A673 (cell line): ENCODE data around the gene ERGIC1. TPM values are rescaled to one million over a fixed set of nuclear protein-coding genes. Genes with fewer than 3 reads are reported as not detected.

Experiments used
- BruUV-seq: library from RNA; stranded (reverse); fragments of 400-500 nt; replicated peaks from 2 replicates; lab custom pipeline; 2021; lab: Mats Ljungman, UMichigan
- CTCF ChIA-PET: fragments of 300-600 bp; sonication (Branson Sonifier 250); formaldehyde crosslinking; loops from one replicate; lab custom pipeline; 2022; ENCODE audit warnings: antibody characterized with exemption; lab: Charles Lee
- POLR2A ChIA-PET: fragments of 300-600 bp; sonication (Branson Sonifier 250); formaldehyde crosslinking; loops from one replicate; lab custom pipeline; 2022; ENCODE audit warnings: antibody characterized with exemption; ENCODE audit not compliant: low non-redundant PET; lab: Charles Lee
- DNase-seq: peaks from one replicate; pipeline ENCODE4 v3.0.0-alpha.2; 2015; ENCODE audit warnings: low spot score
- H3K27ac ChIP-seq: fragments of 200-600 bp; sonication (generic); 2 replicates; pipeline ENCODE4 v1.5.1; 2016; ENCODE audit warnings: mixed run types, low read depth, mild to moderate bottlenecking, mixed read lengths, antibody characterized with exemption, low read length; ENCODE audit not compliant: poor library complexity, severe bottlenecking
- H3K27me3 ChIP-seq: fragments of 200-600 bp; sonication (generic); replicated peaks from 2 replicates; pipeline ENCODE4 v1.6.1; 2017; ENCODE audit warnings: mixed run types, low read depth, mild to moderate bottlenecking, mixed read lengths, antibody characterized with exemption, low read length; ENCODE audit not compliant: insufficient read depth, poor library complexity
- H3K36me3 ChIP-seq: fragments of 200-600 bp; sonication (generic); 2 replicates; pipeline ENCODE4 v1.6.1; 2016; ENCODE audit warnings: mixed run types, mild to moderate bottlenecking, mixed read lengths, antibody characterized with exemption, low read length; ENCODE audit not compliant: insufficient read depth, poor library complexity, severe bottlenecking
- H3K4me1 ChIP-seq: fragments of 200-600 bp; sonication (generic); 2 replicates; pipeline ENCODE4 v1.6.1; 2017; ENCODE audit warnings: mixed run types, mild to moderate bottlenecking, mixed read lengths, antibody characterized with exemption, low read length; ENCODE audit not compliant: insufficient read depth, poor library complexity, severe bottlenecking
- H3K4me3 ChIP-seq: fragments of 200-600 bp; sonication (generic); 2 replicates; pipeline ENCODE4 v1.5.1; 2016; ENCODE audit warnings: low read depth, mixed run types, mild to moderate bottlenecking, mixed read lengths, low read length; ENCODE audit not compliant: poor library complexity, severe bottlenecking
- H3K9me3 ChIP-seq: fragments of 200-600 bp; sonication (generic); 2 replicates; pipeline ENCODE4 v1.6.1; 2016; ENCODE audit warnings: mixed run types, low read depth, mild to moderate bottlenecking, mixed read lengths, antibody characterized with exemption, low read length; ENCODE audit not compliant: poor library complexity, severe bottlenecking
- CTCF ChIP-seq: fragments of 300-800, 200-600 bp; sonication (generic); conservative IDR thresholded peaks from 2 replicates; pipeline ENCODE4 v1.5.1; 2017; ENCODE audit warnings: low read depth, mild to moderate bottlenecking, antibody characterized with exemption, low read length, moderate library complexity, mixed read lengths
- EZH2 ChIP-seq: fragments of 200-600 bp; sonication (generic); IDR thresholded peaks from 2 replicates; pipeline ENCODE4 v1.6.1; 2017; ENCODE audit warnings: borderline replicate concordance, low read depth, mild to moderate bottlenecking, mixed read lengths, antibody characterized with exemption, low read length; ENCODE audit not compliant: poor library complexity, severe bottlenecking
- intact Hi-C: fragments of 100-400 bp; cut with micrococcal nuclease; formaldehyde crosslinking; loops from one replicate; pipeline ENCODE4 v1.10.0; 2022; ENCODE audit not compliant: unreplicated experiment
- total RNA-seq: library from RNA; stranded (reverse); gene quantifications from 2 replicates; pipeline ENCODE4 v1.2.3, GENCODE V29; 2021

ERGIC1 gene
- total RNA-seq, 1 experiment from 2014 or later: 44.2 TPM

- Histone ChIP-seq H3K27me3 (no peaks in the 10 kb centered on the region), H3K27ac (no peak overlapping the region), H3K4me3 (no peak overlapping the region), H3K4me1 (no peaks in the 10 kb centered on the region), H3K9me3 (no peaks in the 10 kb centered on the region), H3K36me3 (no peaks in the 10 kb centered on the region)
- ChIA-PET CTCF (no interaction called here), POLR2A (no interaction called here)
- DNase-seq: no peak
- no peak for TF ChIP-seq EZH2
- intact Hi-C loops: no loop called here
- no TSS peak for BruUV-seq
Observed at GRCh38 chr5:172795318-172795977, 38.6 kb upstream of the ERGIC1 start.

DNA sequence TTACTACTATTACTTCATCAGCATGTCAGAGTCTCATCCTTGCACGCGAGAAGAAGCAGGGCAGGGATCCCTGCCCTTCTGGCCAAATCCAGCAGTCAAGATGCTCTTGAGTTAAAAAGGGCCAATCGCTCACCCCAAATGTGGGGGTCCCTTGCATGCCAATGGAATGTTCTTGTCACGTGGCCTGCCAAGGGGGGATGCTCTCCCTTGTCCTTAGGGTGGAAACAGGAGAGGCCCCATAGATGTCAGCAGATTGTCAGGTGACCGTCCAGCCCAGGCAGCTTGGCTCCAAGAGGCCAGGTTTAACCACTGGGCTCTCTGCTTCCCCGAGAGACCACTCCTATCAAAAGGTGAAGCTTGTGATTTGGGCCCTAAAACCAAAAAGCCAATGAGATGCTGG is 37.7 kb upstream of the ERGIC1 start:
- Histone ChIP-seq H3K9me3 (no peaks in the 10 kb centered on the region), H3K27ac (no peak overlapping the region), H3K4me1 (no peaks in the 10 kb centered on the region), H3K36me3 (no peaks in the 10 kb centered on the region), H3K4me3 (no peak overlapping the region), H3K27me3 (no peaks in the 10 kb centered on the region)
- POLR2A ChIA-PET: no interaction called here
- intact Hi-C loops: no loop called here
- no peak for TF ChIP-seq CTCF
- TF ChIP-seq EZH2: no peak
- CTCF ChIA-PET: no interaction called here
- no peak for DNase-seq
- BruUV-seq: no TSS peak

DNA sequence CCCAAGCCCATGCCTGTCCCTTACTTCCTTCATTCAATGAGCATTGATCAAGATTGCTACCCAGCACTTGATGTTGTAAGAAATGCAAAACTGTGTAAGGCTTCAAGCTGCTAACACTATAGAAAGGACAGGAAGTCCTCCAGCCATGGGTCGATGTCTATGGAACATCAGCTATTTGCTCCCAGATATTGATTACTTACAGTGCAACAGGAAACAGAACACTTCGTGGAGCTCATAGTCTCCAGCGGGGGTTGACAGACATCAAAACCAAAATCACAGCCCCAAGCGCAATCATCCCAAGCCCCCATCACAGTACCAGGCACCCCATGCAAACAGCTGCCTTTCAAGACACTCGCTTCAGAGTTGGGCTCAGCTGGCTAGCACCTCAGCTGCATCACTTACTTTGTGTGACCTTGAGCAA is 36.3 kb upstream of the ERGIC1 start:
- Histone ChIP-seq H3K4me3 (no peak overlapping the region), H3K9me3 (no peaks in the 10 kb centered on the region), H3K27ac (no peak overlapping the region), H3K36me3 (no peaks in the 10 kb centered on the region), H3K4me1 (no peaks in the 10 kb centered on the region), H3K27me3 (no peaks in the 10 kb centered on the region)
- intact Hi-C loops: no loop called here
- ChIA-PET CTCF (no interaction called here), POLR2A (no interaction called here)
- no peak for DNase-seq
- BruUV-seq: no TSS peak
- TF ChIP-seq CTCF: no peak
- no peak for TF ChIP-seq EZH2
